ENCODE data around the gene COMP.

The COMP gene

GRCh38 chr19:18804139-18804601 lies 13.1 kb upstream of the COMP start:
- DNase-seq, result no peak

GRCh38 chr19:18803550-18804138 lies 12.5 kb upstream of the COMP start:
- DNase-seq, result no peak

- no peak for DNase-seq
These were observed 11.2 kb upstream of the COMP start for GRCh38 chr19:18802354-18802753.

- DNase-seq, result no peak
These were observed 9.5 kb upstream of the COMP start for GRCh38 chr19:18800636-18801035.

- no peak for DNase-seq
These were observed 9.0 kb upstream of the COMP start for GRCh38 chr19:18800079-18800478.

- no peak for DNase-seq
These were observed 8.4 kb upstream of the COMP start for GRCh38 chr19:18799389-18799970.

- no peak for DNase-seq
These were observed 7.6 kb upstream of the COMP start for GRCh38 chr19:18798384-18799352.

- no peak for DNase-seq
These were observed 5.1 kb upstream of the COMP start for GRCh38 chr19:18796239-18796638.

GRCh38 chr19:18795540-18795939 lies 4.4 kb upstream of the COMP start:
- DNase-seq, result no peak

- no peak for DNase-seq
These were observed 3.6 kb upstream of the COMP start for GRCh38 chr19:18794692-18795091.

- no peak for DNase-seq
These were observed 2.9 kb upstream of the COMP start for GRCh38 chr19:18794029-18794313.

GRCh38 chr19:18793144-18794028 lies 2.3 kb upstream of the COMP start:
- no peak for DNase-seq

- DNase-seq, result no peak
These were observed 1.6 kb upstream of the COMP start for GRCh38 chr19:18792661-18793060.

- no peak for DNase-seq
These were observed 192 bp upstream of the COMP start for GRCh38 chr19:18791315-18791678.

GRCh38 chr19:18789883-18790565 lies 1.1 kb downstream of the COMP start:
- peak; percentile 36 for DNase-seq

- DNase-seq, result no peak
These were observed 1.7 kb downstream of the COMP start for GRCh38 chr19:18789422-18789869.

GRCh38 chr19:18788529-18789421 lies 2.3 kb downstream of the COMP start:
- peak; percentile 26 for DNase-seq

- peak; percentile 41 for DNase-seq
These were observed 5.7 kb downstream of the COMP start for GRCh38 chr19:18785179-18786124.

- DNase-seq, result no peak
These were observed 6.4 kb downstream of the COMP start for GRCh38 chr19:18784786-18785120.

All from right kidney (tissue), 1 donor.